Keratinocyte (primary cell): ENCODE measurements around the gene METTL8. TPM values are rescaled to one million over a fixed set of nuclear protein-coding genes. Genes with fewer than 3 reads are reported as not detected.

Experiments used
- DNase-seq: peaks from one replicate; pipeline ENCODE4 v3.0.0-alpha.2; 2011; ENCODE audit warnings: low read depth, missing footprints, low spot score
- FAIRE-seq: peaks from 2 replicates; lab custom pipeline; 2011; peaks lifted over from hg19 to GRCh38; lab: Jason Lieb, UNC
- H2AFZ ChIP-seq: 2 replicates; pipeline ENCODE4 v1.6.0; 2012; ENCODE audit warnings: low read length, control low read depth, inconsistent platforms; ENCODE audit not compliant: control insufficient read depth
- H3K27ac ChIP-seq: 2 replicates; pipeline ENCODE4 v1.5.1; 2011; ENCODE audit warnings: low read length; ENCODE audit not compliant: control insufficient read depth, insufficient read depth
- H3K27me3 ChIP-seq: 3 replicates; pipeline ENCODE4 v1.6.0; 2011; ENCODE audit warnings: low read length; ENCODE audit not compliant: control insufficient read depth, insufficient read depth; ENCODE audit errors: extremely low read depth
- H3K36me3 ChIP-seq, 2 experiments: 2 replicates in 1 of 2; 3 replicates in 1 of 2; pipeline ENCODE4 v1.5.1; 2011; ENCODE audit warnings: low read length in 2 of 2, mild to moderate bottlenecking in 1 of 2; ENCODE audit not compliant: control insufficient read depth in 2 of 2, insufficient read depth in 2 of 2; ENCODE audit errors: extremely low read depth in 1 of 2
- H3K4me1 ChIP-seq: 3 replicates; pipeline ENCODE4 v1.5.1; 2011; ENCODE audit warnings: low read length; ENCODE audit not compliant: control insufficient read depth, insufficient read depth; ENCODE audit errors: extremely low read depth
- H3K4me2 ChIP-seq: 3 replicates; pipeline ENCODE4 v1.6.0; 2011; ENCODE audit warnings: low read depth, low read length; ENCODE audit not compliant: control insufficient read depth, insufficient read depth; ENCODE audit errors: extremely low read depth
- H3K4me3 ChIP-seq, 3 experiments: fragments of 200-600 bp in 1 of 3; sonication (generic) in 1 of 3; 2 replicates in 2 of 3; 3 replicates in 1 of 3; pipeline ENCODE4 v1.5.1; 2011 to 2016; ENCODE audit warnings: low read length in 3 of 3, mild to moderate bottlenecking in 3 of 3, control low read depth in 2 of 3, inconsistent platforms in 1 of 3, low read depth in 1 of 3, mixed read lengths in 1 of 3, mixed run types in 1 of 3, moderate library complexity in 1 of 3; ENCODE audit not compliant: control insufficient read depth in 2 of 3, insufficient read depth in 2 of 3; ENCODE audit errors: extremely low read depth in 1 of 3
- H3K79me2 ChIP-seq: 2 replicates; pipeline ENCODE4 v1.6.0; 2012; ENCODE audit warnings: low read length; ENCODE audit not compliant: control insufficient read depth, insufficient read depth
- H3K9ac ChIP-seq: 3 replicates; pipeline ENCODE4 v1.6.0; 2011; ENCODE audit warnings: low read length; ENCODE audit not compliant: control insufficient read depth, insufficient read depth; ENCODE audit errors: extremely low read depth
- H3K9me1 ChIP-seq: 3 replicates; pipeline ENCODE4 v1.6.0; 2011; ENCODE audit warnings: low read length; ENCODE audit not compliant: control insufficient read depth, insufficient read depth; ENCODE audit errors: extremely low read depth
- H3K9me3 ChIP-seq: 2 replicates; pipeline ENCODE4 v1.5.1; 2012; ENCODE audit warnings: low read depth, low read length; ENCODE audit not compliant: control insufficient read depth
- H4K20me1 ChIP-seq: 3 replicates; pipeline ENCODE4 v1.6.0; 2011; ENCODE audit warnings: low read length; ENCODE audit not compliant: control insufficient read depth, insufficient read depth; ENCODE audit errors: extremely low read depth
- EZH2 ChIP-seq: IDR thresholded peaks from one replicate; pipeline ENCODE4 v1.6.1; 2012; ENCODE audit warnings: inconsistent platforms, mild to moderate bottlenecking, low read length, moderate library complexity
- dilution Hi-C: fragments of 300-500 bp; cut with MboI; formaldehyde crosslinking; loops from one replicate; pipeline ENCODE4 v1.7.0; 2020; ENCODE audit warnings: low sequenced_read_pairs; ENCODE audit not compliant: extremely low pct_ligation_motif_present
- polyA plus RNA-seq, 5 experiments: library from polyadenylated mRNA; depleted of rRNA in 3 of 5; stranded (reverse) in 3 of 5; stranded (forward) in 1 of 5; unstranded in 1 of 5; fragments of >200 nt; gene quantifications; 1 replicate in 1 of 5; 2 replicates in 3 of 5; 3 replicates in 1 of 5; pipeline versions ENCODE4 v1.2.1 to v1.2.3, GENCODE V29; 2011 to 2012; ENCODE audit warnings: missing spikeins in 2 of 5, low read depth in 1 of 5, low replicate concordance in 1 of 5
- TF ChIP-seq, protein P1 (sequence below), 3 experiments: IDR thresholded peaks in 1 of 3; conservative IDR thresholded peaks in 1 of 3; optimal IDR thresholded peaks in 1 of 3; 2 replicates in 2 of 3; 3 replicates in 1 of 3; pipeline versions ENCODE3 to v1.5.1; 2011; ENCODE audit warnings: low read length in 3 of 3, mild to moderate bottlenecking in 3 of 3, moderate library complexity in 2 of 3, control low read depth in 1 of 3, inconsistent platforms in 1 of 3; ENCODE audit not compliant: insufficient read depth in 2 of 3; ENCODE audit errors: extremely low read depth in 1 of 3

METTL8 gene
- polyA plus RNA-seq, 1 donor (not counting 4 experiments of a cell fraction or from before 2014, with no cell fraction given), result 81.2 TPM

- H2AFZ ChIP-seq, result peak within 1 kb of the TSS; percentile 87
- dilution Hi-C loops, result no loop called here
- no peaks in the 10 kb centered on the region for H3K9me1 ChIP-seq
- H3K9ac ChIP-seq, result peak within 1 kb of the TSS; percentile 97
- H3K9me3 ChIP-seq, result no peaks in the 10 kb centered on the region
- peaks cover 49% of the 10 kb centered on the region for H3K79me2 ChIP-seq
- FAIRE-seq (no peak), DNase-seq (peak; percentile 81)
- H3K36me3 ChIP-seq, result peaks cover 3 to 8% of the 10 kb centered on the region in 2 experiments
- H3K4me1 ChIP-seq, result peaks cover 24% of the 10 kb centered on the region
- peak within 1 kb of the TSS; percentile 82 to 97 (median 92) for H3K4me3 ChIP-seq
- peak within 1 kb of the TSS; percentile 99 for H3K27ac ChIP-seq
- peak within 1 kb of the TSS; percentile 100 for H3K4me2 ChIP-seq
- H4K20me1 ChIP-seq, result no peaks in the 10 kb centered on the region
- no peaks in the 10 kb centered on the region for H3K27me3 ChIP-seq
- no peak for TF ChIP-seq EZH2
- TF ChIP-seq, protein P1, sequence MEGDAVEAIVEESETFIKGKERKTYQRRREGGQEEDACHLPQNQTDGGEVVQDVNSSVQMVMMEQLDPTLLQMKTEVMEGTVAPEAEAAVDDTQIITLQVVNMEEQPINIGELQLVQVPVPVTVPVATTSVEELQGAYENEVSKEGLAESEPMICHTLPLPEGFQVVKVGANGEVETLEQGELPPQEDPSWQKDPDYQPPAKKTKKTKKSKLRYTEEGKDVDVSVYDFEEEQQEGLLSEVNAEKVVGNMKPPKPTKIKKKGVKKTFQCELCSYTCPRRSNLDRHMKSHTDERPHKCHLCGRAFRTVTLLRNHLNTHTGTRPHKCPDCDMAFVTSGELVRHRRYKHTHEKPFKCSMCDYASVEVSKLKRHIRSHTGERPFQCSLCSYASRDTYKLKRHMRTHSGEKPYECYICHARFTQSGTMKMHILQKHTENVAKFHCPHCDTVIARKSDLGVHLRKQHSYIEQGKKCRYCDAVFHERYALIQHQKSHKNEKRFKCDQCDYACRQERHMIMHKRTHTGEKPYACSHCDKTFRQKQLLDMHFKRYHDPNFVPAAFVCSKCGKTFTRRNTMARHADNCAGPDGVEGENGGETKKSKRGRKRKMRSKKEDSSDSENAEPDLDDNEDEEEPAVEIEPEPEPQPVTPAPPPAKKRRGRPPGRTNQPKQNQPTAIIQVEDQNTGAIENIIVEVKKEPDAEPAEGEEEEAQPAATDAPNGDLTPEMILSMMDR (optimal IDR thresholded peaks at IDR 0.05 in 1 of 3, IDR thresholded peaks at IDR 0.05 in 1 of 3, conservative IDR thresholded peaks at IDR 0.05 in 1 of 3; ENCODE audit: extremely low read depth in 1 of 3, insufficient read depth in 2 of 3, low read length in 3 of 3), result no peak
These were observed 511 bp upstream of the METTL8 start, which contains the start of gene DCAF17 for GRCh38 chr2:171434013-171434989. TSS of gene DCAF17 (plus strand) at chr2:171434226. CDS start at chr2:171434578, 352 bp downstream.

- H3K36me3 ChIP-seq, result peaks cover 0 to 8% of the 10 kb centered on the region in 2 experiments
- TF ChIP-seq EZH2, result no peak
- TF ChIP-seq, protein P1 (optimal IDR thresholded peaks at IDR 0.05 in 1 of 3, IDR thresholded peaks at IDR 0.05 in 1 of 3, conservative IDR thresholded peaks at IDR 0.05 in 1 of 3; ENCODE audit: extremely low read depth in 1 of 3, insufficient read depth in 2 of 3, low read length in 3 of 3), result no peak
- dilution Hi-C loops, result no loop called here
These were observed 624 bp downstream of the METTL8 start for GRCh38 chr2:171432969-171433762.

More at GRCh38 chr2:171432969-171433762, 624 bp downstream of the METTL8 start:
- H3K27me3 ChIP-seq, result no peaks in the 10 kb centered on the region
- peaks cover 53% of the 10 kb centered on the region for H3K79me2 ChIP-seq
- H3K4me2 ChIP-seq, result peak overlapping the region; percentile 100
- H3K9me3 ChIP-seq, result no peaks in the 10 kb centered on the region
- peak overlapping the region; percentile 71 for H2AFZ ChIP-seq
- H3K27ac ChIP-seq, result peak overlapping the region; percentile 99
- peak overlapping the region; percentile 82 to 97 (median 92) for H3K4me3 ChIP-seq
- H3K9ac ChIP-seq, result peak overlapping the region; percentile 97
- H3K9me1 ChIP-seq, result peaks cover 1% of the 10 kb centered on the region
- H3K4me1 ChIP-seq, result peaks cover 24% of the 10 kb centered on the region
- DNase-seq, result no peak
- no peaks in the 10 kb centered on the region for H4K20me1 ChIP-seq
- FAIRE-seq, result peak; percentile 84
